DMS153 treated with DMSO at 0.1 percent for 48 hours (cell line): ENCODE measurements around the gene ZG16.
A peak's percentile ranks its signal among the peaks of the same experiment; 100 is the strongest.
"Not testable (repeated sequence)": the region's sequence is repeated elsewhere in the genome, so short reads cannot be mapped to it uniquely, and the experiment has no call there.

Experiments used
- DNase-seq: peaks from one replicate; lab custom pipeline; 2025; ENCODE audit not compliant: unreplicated experiment; lab: John Stamatoyannopoulos, UW

The ZG16 gene

DNA sequence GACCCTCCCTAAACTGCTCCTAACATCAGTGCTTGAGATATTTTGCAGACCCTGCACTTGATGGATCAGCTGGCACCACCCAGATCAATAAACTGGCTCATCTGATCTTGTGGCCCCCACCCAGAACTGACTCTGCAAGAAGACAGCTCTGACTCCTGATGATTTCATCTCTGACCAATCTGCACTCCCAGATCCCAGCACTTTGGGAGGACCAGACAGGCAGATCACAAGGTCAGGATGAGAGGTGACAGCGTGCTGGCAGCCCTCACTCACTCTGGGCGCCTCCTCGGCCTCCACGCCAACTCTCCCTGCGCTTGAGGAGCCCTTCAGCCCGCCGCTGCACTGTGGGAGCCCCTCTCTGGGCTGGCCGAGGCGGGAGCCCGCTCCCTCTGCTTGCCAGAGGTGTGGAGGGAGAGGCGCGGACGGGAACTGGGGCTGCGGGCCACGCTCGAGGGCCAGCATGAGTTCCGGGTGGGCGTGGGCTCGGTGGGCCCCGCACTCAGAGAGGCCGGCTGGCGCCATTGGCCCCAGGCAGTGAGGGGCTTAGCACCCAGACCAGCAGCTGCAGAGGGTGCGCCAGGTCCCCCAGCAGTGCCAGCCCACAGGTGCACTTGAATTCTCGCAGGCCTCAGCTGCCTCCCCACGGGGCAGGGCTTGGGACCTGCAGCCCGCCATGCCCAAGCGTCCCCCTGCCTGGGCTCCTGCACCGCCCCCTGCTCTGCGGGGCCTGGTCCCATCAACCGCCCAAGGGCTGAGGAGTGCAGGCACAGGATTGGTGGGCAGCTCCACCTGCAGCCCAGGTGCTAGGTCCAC, 29.9 kb upstream of the ZG16 start:
- DNase-seq, result no peak

DNA sequence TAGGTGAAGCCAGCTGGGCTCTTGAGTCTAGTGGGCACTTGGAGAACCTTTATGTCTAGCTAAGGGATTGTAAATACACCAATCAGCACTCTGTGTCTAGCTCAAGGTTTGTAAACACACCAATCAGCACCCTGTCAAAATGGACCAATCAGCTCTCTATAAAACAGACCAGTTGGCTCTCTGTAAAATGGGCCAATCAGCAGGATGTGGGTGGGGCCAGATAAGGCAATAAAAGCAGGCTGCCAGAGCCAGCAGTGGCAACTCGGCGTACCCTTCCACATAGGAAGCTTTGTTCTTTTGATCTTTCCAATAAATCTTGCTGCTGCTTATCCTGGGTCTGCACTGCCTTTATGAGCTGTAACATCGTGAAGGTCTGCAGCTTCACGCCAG, 29.3 kb upstream of the ZG16 start:
- DNase-seq, result not testable (repeated sequence)

DNA sequence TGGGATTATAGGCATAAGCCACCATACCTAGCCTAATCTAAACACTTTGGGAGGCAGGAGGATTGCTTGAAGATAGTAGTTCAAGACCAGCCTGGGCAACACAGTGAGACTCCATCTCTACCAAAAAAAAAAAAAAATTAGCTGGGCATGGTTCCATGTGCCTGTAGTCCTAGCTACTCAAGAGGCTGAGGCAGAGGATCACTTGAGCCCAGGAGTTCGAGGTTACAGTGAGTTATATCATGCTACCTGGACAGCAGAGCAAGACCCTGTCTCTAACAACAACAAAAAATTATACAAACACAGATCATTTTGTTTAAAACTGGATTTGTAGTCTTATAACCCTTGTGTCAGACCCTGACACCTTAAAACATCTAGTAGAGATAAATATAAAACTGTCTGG, 24.5 kb upstream of the ZG16 start:
- DNase-seq, result no peak

DNA sequence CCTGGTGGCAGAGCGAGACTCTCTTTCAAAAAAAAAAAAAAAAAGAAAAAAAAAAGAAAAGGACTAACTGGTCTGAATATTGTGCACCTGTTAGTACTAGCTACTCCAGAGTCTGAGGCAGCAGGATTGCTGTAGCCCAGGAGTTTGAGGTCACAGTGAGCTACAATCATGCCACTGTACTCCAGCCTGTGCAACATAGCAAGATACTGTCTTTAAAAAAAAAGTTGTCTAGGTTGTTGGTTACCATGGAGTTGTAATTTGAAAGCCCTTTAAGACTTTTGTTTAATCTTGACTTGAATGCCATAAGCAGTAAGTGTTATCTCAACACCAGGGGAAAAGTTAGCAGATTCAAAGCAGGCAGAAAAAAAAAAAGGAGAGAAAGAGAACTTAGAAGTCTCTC, 21.4 kb upstream of the ZG16 start:
- DNase-seq, result no peak

DNA sequence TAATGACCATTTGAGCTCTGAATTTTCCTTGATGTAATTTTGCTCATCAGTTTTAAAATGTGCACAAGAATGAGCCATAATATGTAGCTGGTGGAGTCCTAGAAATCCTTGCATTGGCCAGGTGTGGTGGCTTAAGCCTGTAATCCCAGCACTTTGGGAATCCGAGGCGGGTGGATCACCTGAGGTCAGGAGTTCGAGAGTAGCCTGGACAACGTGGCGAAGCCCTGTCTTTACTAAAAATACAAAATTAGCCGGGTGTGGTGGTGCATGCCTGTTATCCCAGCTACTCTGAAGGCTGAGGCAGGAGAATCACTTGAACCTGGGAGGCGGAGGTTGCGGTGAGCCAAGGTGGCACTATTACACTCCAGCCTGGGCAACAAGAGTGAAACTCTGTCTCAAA, 21.0 kb upstream of the ZG16 start:
- not testable (repeated sequence) for DNase-seq

DNA sequence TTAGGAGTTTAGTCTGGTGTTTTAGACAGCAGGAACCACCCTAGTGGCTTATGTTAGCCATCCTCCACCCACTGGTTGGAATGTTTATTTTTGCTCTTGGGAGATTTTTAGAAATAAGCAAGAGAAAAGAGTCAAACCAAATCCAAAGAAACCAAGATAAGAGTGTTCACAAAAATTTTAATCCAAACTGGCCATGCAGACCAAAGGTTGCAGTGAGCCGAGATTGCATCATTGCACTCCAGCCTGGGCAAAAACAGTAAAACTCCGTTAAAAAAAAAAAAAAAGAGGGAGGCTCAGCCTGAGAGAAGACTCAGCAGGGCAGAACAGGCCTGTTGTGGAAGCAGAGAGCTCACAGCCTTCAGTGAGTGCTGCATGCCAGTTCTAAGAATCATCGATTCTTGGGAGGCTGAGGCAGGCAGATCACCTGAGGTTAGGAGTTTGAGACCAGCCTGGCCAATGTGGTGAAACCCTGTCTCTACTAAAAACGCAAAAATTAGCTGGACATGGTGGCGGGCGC, 20.0 kb upstream of the ZG16 start:
- no peak for DNase-seq

DNA sequence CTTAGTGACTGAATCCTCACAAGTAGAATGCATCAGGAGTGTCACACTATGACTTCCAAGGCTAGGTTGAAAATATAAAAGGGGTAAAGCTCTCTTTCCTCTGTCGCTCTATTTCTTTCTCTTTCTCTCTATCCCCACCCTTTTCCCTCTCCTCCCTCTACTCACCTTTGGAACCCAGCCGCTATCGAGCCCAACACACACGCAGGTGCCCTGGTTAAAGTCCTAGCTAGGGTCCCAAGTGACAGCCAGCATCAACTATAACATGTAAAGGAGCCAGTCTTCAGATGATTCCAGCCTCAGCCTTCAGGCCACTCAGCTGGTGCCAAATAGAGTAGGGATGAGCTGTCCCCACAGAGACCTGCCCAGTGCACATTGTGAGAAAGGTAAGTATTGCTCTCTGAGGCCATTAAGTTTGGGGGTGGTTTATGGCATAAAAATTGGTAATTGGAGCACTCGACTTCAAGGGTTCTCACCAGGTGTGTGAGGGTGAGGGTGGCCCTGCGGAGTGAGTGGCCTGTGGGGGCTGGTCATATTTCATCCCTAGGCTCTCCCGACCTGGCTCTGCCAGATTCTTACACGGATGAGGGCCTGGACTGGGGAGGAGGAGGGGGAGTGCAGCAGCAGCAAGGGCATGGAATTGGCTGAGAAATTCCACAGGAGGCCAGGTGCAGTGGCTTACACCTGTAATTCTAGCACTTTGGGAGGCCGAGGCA, 17.3 kb upstream of the ZG16 start:
- DNase-seq, result peak; percentile 15

DNA sequence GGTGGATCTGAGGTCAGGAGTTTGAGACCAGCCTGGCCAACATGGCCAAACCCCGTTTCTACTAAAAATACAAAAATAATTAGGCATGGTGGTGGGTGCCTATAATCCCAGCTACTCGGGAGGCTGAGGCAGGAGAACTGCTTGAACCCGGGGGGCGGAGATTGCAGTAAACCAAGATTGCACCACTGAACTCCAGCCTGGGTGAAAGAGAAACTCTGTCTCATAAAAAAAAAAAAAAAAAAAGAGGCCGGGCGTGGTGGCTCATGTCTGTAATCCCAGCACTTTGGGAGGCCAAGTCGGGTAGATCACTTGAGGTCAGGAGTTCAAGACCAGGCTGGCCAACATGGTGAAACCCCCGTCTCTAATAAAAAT, 16.8 kb upstream of the ZG16 start:
- DNase-seq, result not testable (repeated sequence)

DNA sequence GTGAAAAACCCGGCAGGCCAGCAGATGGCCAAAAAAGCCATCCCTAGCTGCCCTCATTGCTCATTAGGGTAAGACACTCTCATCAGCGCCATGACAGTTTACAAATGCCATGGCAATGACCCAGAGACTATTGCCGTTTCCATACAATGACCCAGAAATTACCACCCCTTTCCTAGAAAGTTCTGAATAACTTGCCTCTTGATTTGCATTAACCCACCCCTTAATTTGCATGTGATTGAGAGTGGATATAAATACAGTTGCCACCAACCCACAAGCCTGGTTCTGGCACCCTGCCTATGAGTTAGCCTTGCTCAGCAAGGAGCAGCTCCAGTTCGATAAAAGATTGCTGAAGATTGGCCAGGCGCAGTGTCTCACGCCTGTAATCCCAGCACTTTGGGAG, 16.2 kb upstream of the ZG16 start:
- DNase-seq, result no peak

DNA sequence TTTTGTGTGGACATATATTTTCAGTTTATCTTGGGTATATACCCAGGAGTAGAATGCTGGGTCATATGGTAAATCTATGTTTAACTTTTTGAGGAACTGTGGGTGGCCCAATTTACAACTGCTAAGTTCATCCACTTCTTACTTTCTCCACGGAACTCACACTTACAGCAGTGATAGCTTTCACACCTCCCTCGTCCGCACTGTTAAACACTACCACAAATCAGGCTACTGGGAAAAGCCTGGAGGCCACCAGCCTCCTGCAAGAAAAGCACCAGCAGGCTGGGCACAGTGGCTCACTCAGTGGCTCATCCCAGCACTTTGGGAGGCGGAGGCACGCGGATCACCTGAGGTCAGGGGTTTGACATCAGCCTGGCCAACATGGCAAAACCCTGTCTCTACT, 14.7 kb upstream of the ZG16 start:
- no peak for DNase-seq

DNA sequence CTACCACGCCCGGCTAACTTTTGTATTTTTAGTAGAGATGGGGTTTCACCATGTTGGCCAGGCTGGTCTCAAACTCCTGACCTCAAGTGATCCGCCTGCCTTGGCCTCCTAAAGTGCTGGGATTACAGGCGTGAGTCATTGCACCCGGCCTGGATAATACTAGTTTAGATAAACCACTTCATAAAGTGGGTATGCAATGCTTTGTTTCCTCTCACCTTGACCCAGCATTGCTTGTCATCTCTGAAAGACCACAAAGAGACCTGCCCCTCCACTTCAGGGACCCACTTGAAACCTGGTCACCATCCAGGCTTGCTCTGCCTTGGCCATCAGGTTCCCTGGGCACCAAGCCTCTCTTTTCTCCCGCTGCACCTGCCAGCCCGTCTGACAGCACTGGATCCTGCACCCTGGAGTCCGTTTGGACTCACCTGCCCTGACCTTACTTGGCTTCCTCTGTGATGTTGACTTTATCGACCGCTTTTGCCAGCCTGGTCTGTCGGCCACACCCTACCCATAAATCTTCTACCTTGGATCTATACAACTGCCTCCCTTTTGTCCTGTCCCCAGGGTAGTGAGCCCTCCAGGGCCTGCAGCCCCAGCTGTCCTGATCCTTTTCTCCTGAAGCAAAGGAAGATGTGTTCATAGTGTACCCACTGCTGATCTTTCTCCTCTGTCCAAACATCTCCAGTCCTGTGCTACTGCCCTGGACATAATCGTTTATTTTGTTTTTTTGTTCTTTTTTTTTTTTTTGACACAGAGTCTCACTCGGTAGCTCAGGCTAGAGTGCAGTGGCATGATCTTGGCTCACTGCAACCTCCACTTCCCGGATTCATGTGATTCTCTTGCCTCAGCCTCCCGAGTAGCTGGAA, 12.7 kb upstream of the ZG16 start:
- DNase-seq, result peak; percentile 96

DNA sequence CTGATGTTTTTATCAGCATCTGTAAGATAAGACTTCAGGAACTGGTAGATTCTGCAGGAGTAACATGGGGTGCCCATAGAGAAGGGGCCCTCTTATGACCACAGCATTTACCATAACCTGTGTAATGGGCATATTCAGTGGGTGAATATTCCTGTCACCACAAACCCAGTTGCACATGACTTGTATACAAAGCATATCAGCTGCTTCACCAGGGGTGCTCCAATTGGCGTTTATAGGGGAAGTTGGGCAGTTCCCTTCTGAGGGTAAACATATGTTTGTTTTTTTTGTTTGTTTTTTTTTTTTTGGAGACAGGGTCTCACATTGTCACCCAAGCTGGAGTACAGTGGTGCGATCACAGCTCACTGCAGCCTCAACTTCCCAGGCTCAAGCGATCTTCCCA, 11.5 kb upstream of the ZG16 start:
- DNase-seq, result no peak

DNA sequence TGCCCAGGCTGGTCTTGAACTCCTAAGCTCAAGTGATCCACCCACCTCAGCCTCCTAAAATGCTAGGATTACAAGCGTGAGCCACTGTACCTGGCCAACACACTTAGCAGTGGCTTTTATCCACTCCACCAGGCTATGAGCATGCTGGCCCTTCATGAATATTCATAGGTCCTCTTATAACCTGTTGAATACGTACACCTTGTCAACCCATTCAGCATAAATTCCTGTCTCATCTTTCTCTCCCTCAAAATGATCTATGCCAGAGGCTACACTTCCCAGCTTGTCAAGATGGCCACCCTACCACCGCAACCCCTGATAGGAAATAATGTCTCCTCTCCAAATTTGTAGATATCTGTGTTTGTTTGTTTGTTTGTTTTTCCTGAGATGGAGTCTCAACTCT, 11.0 kb upstream of the ZG16 start:
- DNase-seq, result no peak

DNA sequence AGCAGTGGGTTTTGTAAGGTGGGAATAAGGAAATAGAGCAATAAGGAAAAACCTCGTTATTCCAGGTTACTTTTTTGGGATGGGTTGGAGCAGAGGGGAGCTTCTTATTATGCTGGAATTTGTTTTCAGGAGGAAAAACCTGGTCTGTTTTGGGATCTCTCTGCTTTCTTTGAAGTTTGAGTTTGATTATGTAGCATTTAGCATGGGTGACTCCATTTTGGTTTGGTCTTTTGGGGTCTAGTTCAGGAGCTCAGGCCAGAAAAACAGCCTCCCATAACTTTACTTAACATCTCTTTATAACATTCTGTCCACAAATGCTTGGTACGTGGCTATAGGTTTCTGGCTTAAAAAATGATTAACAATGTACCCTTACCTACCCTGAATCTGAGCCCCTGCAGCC, 8.5 kb upstream of the ZG16 start:
- DNase-seq, result no peak

DNA sequence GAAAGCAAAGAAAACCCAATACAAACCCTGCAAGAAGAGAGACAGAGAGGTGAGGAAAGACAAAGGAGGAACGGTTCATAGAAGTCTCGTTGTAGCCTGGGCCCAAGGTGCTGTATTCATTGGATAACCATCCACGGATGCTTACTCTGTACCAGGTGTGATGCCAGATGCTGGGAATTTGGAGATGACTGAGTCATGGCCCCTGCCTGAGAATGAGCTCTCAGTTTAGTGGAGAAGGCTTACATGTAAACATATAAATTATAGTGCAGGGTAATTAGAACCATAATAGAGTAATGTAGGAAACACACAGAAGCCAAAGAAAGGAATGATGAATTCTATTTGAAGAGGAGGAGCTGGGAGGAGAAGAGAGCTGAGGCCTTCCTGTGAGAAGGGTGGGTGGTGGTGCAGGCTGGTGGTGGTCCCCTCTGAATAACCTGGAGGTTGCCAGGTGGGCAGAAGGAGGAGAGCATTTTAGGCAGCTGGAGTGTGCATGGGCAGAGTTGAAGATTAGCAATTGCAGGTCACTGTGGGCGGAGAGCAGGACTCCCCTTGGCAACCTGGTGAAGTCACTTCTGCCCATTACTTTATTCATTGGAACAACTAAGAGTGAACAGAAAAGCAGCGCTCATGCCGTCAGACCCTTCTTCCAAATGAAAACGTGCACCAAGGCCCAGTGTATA, 7.7 kb upstream of the ZG16 start:
- DNase-seq, result no peak

DNA sequence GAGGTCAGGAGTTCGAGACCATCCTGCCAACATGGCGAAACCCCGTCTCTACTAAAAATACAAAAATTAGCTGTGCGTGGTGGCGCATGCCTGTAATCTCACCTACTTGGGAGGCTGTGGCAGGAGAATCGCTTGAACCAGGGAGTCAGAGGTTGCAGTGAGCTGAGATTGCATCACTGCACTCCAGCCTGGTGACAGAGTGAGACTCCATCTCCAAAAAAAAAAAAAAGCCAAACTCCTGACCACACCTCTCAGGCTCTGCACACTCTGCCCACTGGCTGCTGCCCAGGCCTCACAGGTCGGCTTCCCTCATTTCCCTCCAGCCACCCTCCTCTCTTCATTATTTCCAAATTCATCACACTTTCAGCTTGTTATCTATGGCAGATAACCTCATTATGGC, 5.7 kb upstream of the ZG16 start:
- not testable (repeated sequence) for DNase-seq

DNA sequence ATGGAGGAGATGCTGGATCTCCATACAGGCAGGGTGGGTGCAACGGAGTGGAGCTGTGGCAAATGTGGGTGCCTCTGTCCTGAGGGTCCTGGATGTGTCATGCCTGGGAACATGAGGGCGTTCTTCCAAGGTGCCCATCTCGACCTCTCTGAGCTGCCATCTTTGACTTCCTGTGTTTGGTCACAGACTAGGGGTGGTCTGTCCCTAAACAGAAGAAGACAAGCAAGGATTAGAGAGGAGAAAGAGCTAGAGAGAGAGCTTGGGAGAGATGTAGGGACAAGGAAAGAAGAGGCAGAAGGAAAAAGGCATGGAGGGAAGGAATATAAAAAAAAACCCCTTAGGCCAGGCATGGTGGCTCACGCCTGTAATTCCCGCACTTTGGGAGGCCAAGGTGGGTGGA, 3.3 kb upstream of the ZG16 start:
- no peak for DNase-seq

DNA sequence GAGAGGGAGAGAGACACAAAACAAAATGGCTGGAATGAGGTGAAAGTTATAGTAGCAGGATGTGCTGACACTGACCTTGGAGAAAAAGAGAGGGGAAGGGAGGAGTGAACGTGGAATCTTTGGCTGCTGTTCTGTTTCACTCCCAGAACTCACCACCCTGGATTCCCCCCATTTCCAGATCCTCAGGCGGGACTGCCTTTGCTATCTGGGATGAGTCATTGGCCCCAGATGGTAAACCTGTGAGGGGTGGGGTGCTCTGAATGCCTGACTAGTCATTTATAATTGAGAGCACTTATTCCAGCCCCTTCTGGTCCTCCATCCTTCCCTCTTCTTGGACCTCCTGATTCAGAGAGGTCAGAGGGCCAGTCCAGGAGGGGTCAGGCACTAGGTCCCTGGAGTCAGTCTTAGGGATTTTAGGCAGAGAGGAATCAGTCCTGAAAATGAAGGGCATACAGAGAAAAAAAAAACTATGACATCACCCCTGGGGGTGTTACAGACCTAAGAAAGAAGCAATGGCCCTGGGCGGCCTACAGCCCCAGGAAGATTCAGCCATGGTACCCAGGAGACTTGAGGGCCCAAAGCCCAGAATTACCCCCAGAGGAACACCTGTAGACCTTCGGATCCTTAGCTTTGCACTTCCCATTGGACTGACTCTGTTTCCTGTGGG, 2.2 kb upstream of the ZG16 start:
- no peak for DNase-seq

DNA sequence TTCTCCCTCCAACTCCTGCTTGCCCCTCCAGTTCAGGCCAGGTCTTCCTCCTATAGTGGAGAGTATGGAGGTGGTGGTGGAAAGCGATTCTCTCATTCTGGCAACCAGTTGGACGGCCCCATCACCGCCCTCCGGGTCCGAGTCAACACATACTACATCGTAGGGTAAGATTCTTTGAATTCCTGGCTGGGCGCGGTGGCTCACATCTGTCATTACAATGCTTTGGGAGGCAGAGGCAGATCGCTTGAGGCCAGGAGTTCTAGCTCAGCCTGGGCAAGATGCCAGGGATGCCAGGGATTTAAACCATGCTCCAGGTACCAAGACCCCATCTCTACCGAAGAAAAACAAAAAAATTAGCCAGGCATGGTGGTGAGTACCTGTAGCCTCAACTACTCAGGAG, 1.4 kb downstream of the ZG16 start:
- no peak for DNase-seq
